Suprapubic skin (tissue), 4 donors: ENCODE data around the gene CYFIP1. TPM values are rescaled to one million over a fixed set of nuclear protein-coding genes. Genes with fewer than 3 reads are reported as not detected.

Experiments used
- DNase-seq, 2 donors: peaks; one replicate each; pipeline ENCODE4 v3.0.0-alpha.2; 2019; ENCODE audit warnings: low spot score in 2 of 2
- H3K27ac ChIP-seq: fragments of 200-600 bp; sonication (generic); one replicate; pipeline ENCODE4 v1.5.1; 2019
- H3K27me3 ChIP-seq: fragments of 200-600 bp; sonication (generic); one replicate; pipeline ENCODE4 v1.5.1; 2019
- H3K36me3 ChIP-seq: fragments of 200-600 bp; sonication (generic); one replicate; pipeline ENCODE4 v1.5.1; 2019
- H3K4me1 ChIP-seq: fragments of 200-600 bp; sonication (generic); one replicate; pipeline ENCODE4 v1.5.1; 2019
- H3K4me3 ChIP-seq: fragments of 200-600 bp; sonication (generic); one replicate; pipeline ENCODE4 v1.5.1; 2019; ENCODE audit warnings: mild to moderate bottlenecking
- H3K9me3 ChIP-seq: fragments of 200-600 bp; sonication (generic); one replicate; pipeline ENCODE4 v1.5.1; 2019
- CTCF ChIP-seq, 2 donors: fragments of 200-600 bp in 1 of 2; fragments of 450-650 bp in 1 of 2; sonication (generic) in 1 of 2; IDR thresholded peaks; one replicate each; pipeline ENCODE4 v1.5.1; 2016 to 2019; ENCODE audit warnings: antibody characterized with exemption in 2 of 2, mild to moderate bottlenecking in 1 of 2, moderate library complexity in 1 of 2
- EP300 ChIP-seq: sonication (generic); formaldehyde crosslinking; IDR thresholded peaks from one replicate; pipeline ENCODE4 v1.6.1; 2017; ENCODE audit warnings: antibody characterized with exemption
- POLR2A ChIP-seq, 2 donors: fragments of 450-650 bp; IDR thresholded peaks; one replicate each; pipeline ENCODE4 v1.6.1; 2017; ENCODE audit warnings: antibody characterized with exemption in 2 of 2, mild to moderate bottlenecking in 2 of 2, moderate library complexity in 2 of 2
- POLR2AphosphoS5 ChIP-seq, 3 donors: sonication (generic); formaldehyde crosslinking; IDR thresholded peaks; one replicate each; pipeline ENCODE4 v1.6.1; 2017; ENCODE audit warnings: antibody characterized with exemption in 3 of 3
- WGBS: methylation state at CpG from one replicate; pipeline ENCODE4 v1.1.5; 2018; 5-methylcytosine and 5-hydroxymethylcytosine counted together
- total RNA-seq, 4 donors: library from RNA; depleted of rRNA; stranded (reverse); fragments of >200 nt; gene quantifications; one replicate each; pipeline ENCODE4 v1.1.0, GENCODE V29; 2016

Gene CYFIP1
- total RNA-seq, 4 donors from 2014 or later = 77.5 to 106 (median 99.4) TPM

- TF ChIP-seq POLR2AphosphoS5 (IDR thresholded peaks at IDR 0.05) (no peak), CTCF (IDR thresholded peaks at IDR 0.05) (no peak), POLR2A (IDR thresholded peaks at IDR 0.05) (no peak), EP300 (no peak)
- DNase-seq = peak in 1 of 2 donors; percentile 31
- Histone ChIP-seq H3K27me3 (no peaks in the 10 kb centered on the region), H3K36me3 (peaks cover 94% of the 10 kb centered on the region), H3K27ac (no peak overlapping the region), H3K4me3 (no peak overlapping the region), H3K9me3 (no peaks in the 10 kb centered on the region), H3K4me1 (no peaks in the 10 kb centered on the region)
- WGBS = 94% methylated on average over 7 of the region's 7 CpGs
These were observed 105.2 kb downstream of the CYFIP1 start for GRCh38 chr15:22874966-22875365.

- Histone ChIP-seq H3K27ac (no peak overlapping the region), H3K27me3 (no peaks in the 10 kb centered on the region), H3K4me1 (no peaks in the 10 kb centered on the region), H3K36me3 (peaks cover 94% of the 10 kb centered on the region), H3K9me3 (no peaks in the 10 kb centered on the region), H3K4me3 (no peak overlapping the region)
- 98% methylated on average over 8 of the region's 8 CpGs for WGBS
- TF ChIP-seq POLR2AphosphoS5 (IDR thresholded peaks at IDR 0.05) (no peak), POLR2A (IDR thresholded peaks at IDR 0.05) (no peak), EP300 (no peak), CTCF (IDR thresholded peaks at IDR 0.05) (no peak)
- no peak for DNase-seq
These were observed 105.9 kb downstream of the CYFIP1 start for GRCh38 chr15:22874256-22874655.

GRCh38 chr15:22873841-22874240 lies 106.3 kb downstream of the CYFIP1 start:
- H3K36me3 ChIP-seq = peaks cover 94% of the 10 kb centered on the region
- WGBS = 98% methylated on average over 6 of the region's 9 CpGs

GRCh38 chr15:22872936-22873701 lies 107.0 kb downstream of the CYFIP1 start:
- 90% methylated on average over 17 of the region's 17 CpGs for WGBS
- TF ChIP-seq POLR2A (IDR thresholded peaks at IDR 0.05) (no peak), EP300 (no peak), POLR2AphosphoS5 (IDR thresholded peaks at IDR 0.05) (no peak), CTCF (IDR thresholded peaks at IDR 0.05) (no peak)
- Histone ChIP-seq H3K27me3 (no peaks in the 10 kb centered on the region), H3K36me3 (peaks cover 97% of the 10 kb centered on the region), H3K9me3 (no peaks in the 10 kb centered on the region), H3K27ac (no peak overlapping the region), H3K4me1 (no peaks in the 10 kb centered on the region), H3K4me3 (no peak overlapping the region)
- DNase-seq = no peak

More at GRCh38 chr15:22873841-22874240, 106.3 kb downstream of the CYFIP1 start:
- H3K4me3 ChIP-seq = no peak overlapping the region
- DNase-seq = no peak
- no peak overlapping the region for H3K27ac ChIP-seq
- no peak for TF ChIP-seq POLR2AphosphoS5 (IDR thresholded peaks at IDR 0.05)
- TF ChIP-seq POLR2A (IDR thresholded peaks at IDR 0.05) = no peak
- no peak for TF ChIP-seq CTCF (IDR thresholded peaks at IDR 0.05)
- no peak for TF ChIP-seq EP300
- no peaks in the 10 kb centered on the region for H3K9me3 ChIP-seq
- H3K4me1 ChIP-seq = no peaks in the 10 kb centered on the region
- H3K27me3 ChIP-seq = no peaks in the 10 kb centered on the region

GRCh38 chr15:22871481-22872086 lies 108.6 kb downstream of the CYFIP1 start:
- Histone ChIP-seq H3K4me1 (no peaks in the 10 kb centered on the region), H3K36me3 (peaks cover 93% of the 10 kb centered on the region), H3K9me3 (no peaks in the 10 kb centered on the region), H3K27ac (no peak overlapping the region), H3K27me3 (no peaks in the 10 kb centered on the region), H3K4me3 (no peak overlapping the region)
- WGBS = 95% methylated on average over 6 of the region's 6 CpGs
- no peak for TF ChIP-seq CTCF (IDR thresholded peaks at IDR 0.05)
- TF ChIP-seq POLR2AphosphoS5 (IDR thresholded peaks at IDR 0.05) = no peak
- TF ChIP-seq EP300 = no peak
- no peak for TF ChIP-seq POLR2A (IDR thresholded peaks at IDR 0.05)
- no peak for DNase-seq
